Gastrocnemius medialis (tissue), 4 donors: ENCODE measurements around the gene PFKFB1.

ENCODE experiments used
- CTCF ChIP-seq, 5 experiments: fragments of 450-650 bp in 3 of 5; fragments of 200-600 bp in 2 of 5; sonication (generic) in 2 of 5; IDR thresholded peaks in 4 of 5; conservative IDR thresholded peaks in 1 of 5; 1 replicate in 4 of 5; 2 replicates in 1 of 5; pipeline ENCODE4 v1.5.1; 2016 to 2019; ENCODE audit warnings: antibody characterized with exemption in 5 of 5, mild to moderate bottlenecking in 3 of 5, moderate library complexity in 3 of 5
- POLR2A ChIP-seq, 2 donors: fragments of 450-650 bp; IDR thresholded peaks; one replicate each; pipeline ENCODE4 v1.6.1; 2017; ENCODE audit warnings: antibody characterized with exemption in 2 of 2, mild to moderate bottlenecking in 2 of 2, moderate library complexity in 2 of 2

DNA sequence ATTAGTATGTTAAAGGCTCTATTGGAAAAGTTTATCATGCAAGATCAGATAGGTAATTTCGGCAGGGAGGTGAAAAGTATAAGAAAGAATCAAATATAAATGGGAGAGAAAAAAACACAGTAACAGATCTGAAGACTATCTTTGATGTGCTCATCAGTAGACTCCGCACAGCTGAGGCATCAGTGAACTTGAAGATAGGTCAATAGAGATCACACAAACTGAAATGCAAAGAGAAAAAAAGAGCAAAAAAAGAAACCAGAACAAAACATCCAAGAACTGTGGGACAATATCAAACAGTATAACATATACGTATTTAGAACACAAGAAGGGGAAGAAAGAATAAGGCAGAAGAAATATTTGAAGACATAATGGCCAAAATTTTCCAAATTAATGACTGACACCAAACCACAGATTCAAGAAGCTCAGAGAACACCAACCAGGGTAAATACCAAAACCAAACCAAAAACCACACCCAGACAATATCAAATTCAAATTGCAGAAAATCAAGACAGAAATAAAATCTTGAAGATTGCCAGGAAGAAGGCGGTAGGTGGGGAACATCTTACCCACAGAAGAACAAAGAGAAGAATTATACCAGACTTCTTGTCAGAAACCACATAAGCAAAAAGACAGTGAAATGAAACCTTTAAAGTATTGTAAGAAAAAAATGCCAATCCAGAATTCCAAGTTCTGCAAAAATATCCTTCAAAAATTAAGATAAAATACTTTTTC lies 29.1 kb downstream of the PFKFB1 start:
- no peak for TF ChIP-seq CTCF (IDR thresholded peaks at IDR 0.05 in 4 of 5, conservative IDR thresholded peaks at IDR 0.05 in 1 of 5)
- TF ChIP-seq POLR2A (IDR thresholded peaks at IDR 0.05) = no peak
